Glomerular endothelial cell (primary cell): ENCODE results near the gene TEX36. TPM values are rescaled to one million over a fixed set of nuclear protein-coding genes. Genes with fewer than 3 reads are reported as not detected.

Experiments used
- total RNA-seq: library from RNA; depleted of rRNA; stranded (reverse); fragments of >200 nt; gene quantifications from 2 replicates; pipeline ENCODE4 v1.2.3, GENCODE V29; 2015

TEX36 gene
- total RNA-seq, 1 donor from 2014 or later = not detected

Other genes with a start within 250 kb of the TEX36 start
- 11.9 and 13.0 TPM in 2 replicates for gene EDRF1, start 36.5 kb upstream of the TEX36 start, total RNA-seq
- 0.53 TPM in 1 of 2 replicates, not detected in the other for gene MMP21, start 92.7 kb upstream of the TEX36 start, total RNA-seq
- 61.9 and 86.3 TPM in 2 replicates for gene UROS, start 140.1 kb upstream of the TEX36 start, total RNA-seq
- gene BCCIP, start 140.4 kb upstream of the TEX36 start, total RNA-seq = 27.8 and 39.4 TPM in 2 replicates
- gene DHX32, start 198.1 kb upstream of the TEX36 start, total RNA-seq = 52.0 and 63.9 TPM in 2 replicates
- gene FANK1, start 213.4 kb upstream of the TEX36 start, total RNA-seq = 4.8 and 11.4 TPM in 2 replicates